ENCODE results near the gene CCDC63. TPM values are rescaled to one million over a fixed set of nuclear protein-coding genes. Genes with fewer than 3 reads are reported as not detected.

CCDC63 gene
- total and polyA plus RNA-seq, 4 donors, result not detected

DNA sequence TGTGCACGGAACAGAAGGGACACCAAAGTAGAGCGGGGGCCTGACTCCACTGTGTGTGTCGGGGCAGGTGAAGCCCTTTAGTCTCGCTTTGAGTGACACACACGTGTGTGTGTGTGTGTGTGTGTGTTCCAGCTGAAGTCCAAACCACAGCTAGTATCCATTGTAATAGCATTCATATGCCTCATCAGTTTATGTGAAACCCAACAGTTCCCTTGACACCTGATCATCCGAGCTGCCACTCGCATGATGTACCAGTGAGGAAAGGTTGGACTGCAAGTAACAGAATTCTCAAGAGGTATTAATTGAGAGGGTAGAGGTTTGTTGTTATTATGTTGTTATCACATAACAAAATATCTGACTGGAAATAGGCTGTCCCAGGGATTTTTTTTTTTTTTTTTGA, 16.4 kb downstream of the CCDC63 start:
- no peaks in the 10 kb centered on the region for H3K36me3 ChIP-seq (ENCODE audit: control insufficient read depth in 4 of 4, insufficient read depth in 4 of 4, low read length in 4 of 4)
- H3K4me3 ChIP-seq, result no peak overlapping the region
- ATAC-seq (ENCODE audit: insufficient read depth, low FRiP score) (no peak), DNase-seq (no peak)
- H3K27ac ChIP-seq (ENCODE audit: low read depth in 1 of 2, low read length in 1 of 2), result no peak overlapping the region
- H3K27me3 ChIP-seq (ENCODE audit: control insufficient read depth in 3 of 3, insufficient read depth in 3 of 3, low read length in 2 of 3), result no peaks in the 10 kb centered on the region
- WGBS, 2 donors, result 87 to 92% methylated on average over 7 of the region's 7 CpGs
- no peaks in the 10 kb centered on the region for H3K4me1 ChIP-seq (ENCODE audit: control insufficient read depth in 5 of 5, insufficient read depth in 5 of 5, low read length in 5 of 5)
- H3K9me3 ChIP-seq (ENCODE audit: control insufficient read depth in 4 of 4, insufficient read depth in 3 of 4, low read length in 3 of 4), result peaks cover 0 to 2% (median 0%) of the 10 kb centered on the region in 4 donors
- TF ChIP-seq, protein P1, sequence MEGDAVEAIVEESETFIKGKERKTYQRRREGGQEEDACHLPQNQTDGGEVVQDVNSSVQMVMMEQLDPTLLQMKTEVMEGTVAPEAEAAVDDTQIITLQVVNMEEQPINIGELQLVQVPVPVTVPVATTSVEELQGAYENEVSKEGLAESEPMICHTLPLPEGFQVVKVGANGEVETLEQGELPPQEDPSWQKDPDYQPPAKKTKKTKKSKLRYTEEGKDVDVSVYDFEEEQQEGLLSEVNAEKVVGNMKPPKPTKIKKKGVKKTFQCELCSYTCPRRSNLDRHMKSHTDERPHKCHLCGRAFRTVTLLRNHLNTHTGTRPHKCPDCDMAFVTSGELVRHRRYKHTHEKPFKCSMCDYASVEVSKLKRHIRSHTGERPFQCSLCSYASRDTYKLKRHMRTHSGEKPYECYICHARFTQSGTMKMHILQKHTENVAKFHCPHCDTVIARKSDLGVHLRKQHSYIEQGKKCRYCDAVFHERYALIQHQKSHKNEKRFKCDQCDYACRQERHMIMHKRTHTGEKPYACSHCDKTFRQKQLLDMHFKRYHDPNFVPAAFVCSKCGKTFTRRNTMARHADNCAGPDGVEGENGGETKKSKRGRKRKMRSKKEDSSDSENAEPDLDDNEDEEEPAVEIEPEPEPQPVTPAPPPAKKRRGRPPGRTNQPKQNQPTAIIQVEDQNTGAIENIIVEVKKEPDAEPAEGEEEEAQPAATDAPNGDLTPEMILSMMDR (IDR thresholded peaks at IDR 0.05; ENCODE audit: control extremely low read depth, extremely low read depth), result no peak
- H3K9ac ChIP-seq (ENCODE audit: insufficient read depth in 1 of 2, low read length in 2 of 2), result no peak overlapping the region

DNA sequence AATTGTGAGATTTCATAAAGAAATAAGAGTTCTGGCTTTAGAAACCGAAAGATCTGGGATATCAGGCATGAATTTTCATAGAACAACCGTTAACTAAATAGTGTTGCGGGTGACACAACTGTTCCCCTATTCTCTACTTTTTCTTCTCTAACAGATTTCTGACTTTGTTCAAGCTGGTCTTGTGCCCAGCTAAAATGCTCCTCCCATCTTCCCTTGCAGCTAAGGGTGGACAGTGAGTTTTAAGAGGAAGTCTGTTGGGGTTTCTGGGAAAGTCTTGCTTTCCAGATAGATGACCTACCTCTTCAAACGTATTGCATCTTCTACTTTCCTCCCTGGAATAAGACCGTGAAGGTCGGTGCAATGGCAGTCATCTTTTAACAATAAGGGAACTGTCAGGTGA, 18.7 kb downstream of the CCDC63 start:
- no peak overlapping the region for H3K4me3 ChIP-seq
- 83 to 87% methylated on average over 6 of the region's 6 CpGs for WGBS, 2 donors
- no peak for ATAC-seq (ENCODE audit: insufficient read depth, low FRiP score)
- TF ChIP-seq, protein P1 (IDR thresholded peaks at IDR 0.05; ENCODE audit: control extremely low read depth, extremely low read depth), result no peak
- H3K27me3 ChIP-seq (ENCODE audit: control insufficient read depth in 3 of 3, insufficient read depth in 3 of 3, low read length in 2 of 3), result no peaks in the 10 kb centered on the region
- H3K9me3 ChIP-seq (ENCODE audit: control insufficient read depth in 4 of 4, insufficient read depth in 3 of 4, low read length in 3 of 4), result no peaks in the 10 kb centered on the region
- no peak for DNase-seq
- H3K4me1 ChIP-seq (ENCODE audit: control insufficient read depth in 5 of 5, insufficient read depth in 5 of 5, low read length in 5 of 5), result no peaks in the 10 kb centered on the region
- H3K36me3 ChIP-seq (ENCODE audit: control insufficient read depth in 4 of 4, insufficient read depth in 4 of 4, low read length in 4 of 4), result no peaks in the 10 kb centered on the region
- H3K27ac ChIP-seq (ENCODE audit: low read depth in 1 of 2, low read length in 1 of 2), result no peak overlapping the region
- no peak overlapping the region for H3K9ac ChIP-seq (ENCODE audit: insufficient read depth in 1 of 2, low read length in 2 of 2)

DNA sequence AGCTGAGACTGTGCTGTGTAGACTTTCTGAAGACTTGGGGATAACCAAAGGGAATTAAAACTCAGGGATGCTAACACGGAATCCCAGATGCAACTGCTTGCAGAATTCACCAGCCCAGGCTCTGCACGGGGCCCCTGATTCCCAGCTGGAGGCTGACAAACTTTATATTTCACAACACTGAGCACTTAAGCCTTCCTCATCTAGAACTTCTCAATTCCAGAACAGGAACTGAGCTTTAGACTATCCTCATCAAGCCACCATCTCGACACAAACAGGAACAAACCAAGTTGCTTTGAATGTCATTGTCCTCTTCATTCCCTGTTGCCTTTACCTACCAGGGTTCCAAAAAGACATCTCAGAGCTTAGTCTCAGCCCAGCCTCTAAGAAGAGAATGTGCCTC, 22.2 kb downstream of the CCDC63 start:
- Histone ChIP-seq H3K27me3 (ENCODE audit: control insufficient read depth in 3 of 3, insufficient read depth in 3 of 3, low read length in 2 of 3) (no peaks in the 10 kb centered on the region), H3K4me3 (no peak overlapping the region), H3K27ac (ENCODE audit: low read depth in 1 of 2, low read length in 1 of 2) (no peak overlapping the region), H3K4me1 (ENCODE audit: control insufficient read depth in 5 of 5, insufficient read depth in 5 of 5, low read length in 5 of 5) (no peaks in the 10 kb centered on the region), H3K9ac (ENCODE audit: insufficient read depth in 1 of 2, low read length in 2 of 2) (no peak overlapping the region), H3K9me3 (ENCODE audit: control insufficient read depth in 4 of 4, insufficient read depth in 3 of 4, low read length in 3 of 4) (no peaks in the 10 kb centered on the region), H3K36me3 (ENCODE audit: control insufficient read depth in 4 of 4, insufficient read depth in 4 of 4, low read length in 4 of 4) (no peaks in the 10 kb centered on the region)
- ATAC-seq (ENCODE audit: insufficient read depth, low FRiP score), result no peak
- no peak for DNase-seq
- TF ChIP-seq, protein P1 (IDR thresholded peaks at IDR 0.05; ENCODE audit: control extremely low read depth, extremely low read depth), result no peak
- WGBS, 2 donors, result 24 to 60% methylated on average over 3 of the region's 3 CpGs

DNA sequence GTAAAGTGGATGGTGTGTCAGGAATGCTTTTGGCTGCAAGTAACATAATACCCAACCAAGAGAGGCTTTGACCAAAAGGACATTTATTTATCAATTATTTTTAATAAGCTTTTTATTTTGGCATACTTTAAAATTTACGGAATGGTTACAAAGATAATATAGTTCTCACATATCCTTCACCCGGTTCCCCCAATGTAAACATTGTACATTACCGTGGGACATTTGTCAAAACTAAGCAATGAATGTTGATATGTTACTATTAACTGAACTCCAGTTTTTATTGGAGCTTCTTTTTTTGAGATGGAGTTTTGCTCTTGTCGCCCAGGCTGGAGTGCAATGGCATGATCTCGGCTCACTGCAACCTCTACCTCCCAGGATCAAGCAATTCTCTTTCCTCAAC, 23.0 kb downstream of the CCDC63 start:
- WGBS, 2 donors, result 90% methylated on average over 5 of the region's 5 CpGs
- Histone ChIP-seq H3K4me1 (ENCODE audit: control insufficient read depth in 5 of 5, insufficient read depth in 5 of 5, low read length in 5 of 5) (no peaks in the 10 kb centered on the region), H3K36me3 (ENCODE audit: control insufficient read depth in 4 of 4, insufficient read depth in 4 of 4, low read length in 4 of 4) (no peaks in the 10 kb centered on the region), H3K27ac (ENCODE audit: low read depth in 1 of 2, low read length in 1 of 2) (no peak overlapping the region), H3K4me3 (no peak overlapping the region), H3K27me3 (ENCODE audit: control insufficient read depth in 3 of 3, insufficient read depth in 3 of 3, low read length in 2 of 3) (no peaks in the 10 kb centered on the region), H3K9me3 (ENCODE audit: control insufficient read depth in 4 of 4, insufficient read depth in 3 of 4, low read length in 3 of 4) (no peaks in the 10 kb centered on the region), H3K9ac (ENCODE audit: insufficient read depth in 1 of 2, low read length in 2 of 2) (no peak overlapping the region)
- ATAC-seq (ENCODE audit: insufficient read depth, low FRiP score), result no peak
- no peak for DNase-seq
- TF ChIP-seq, protein P1 (IDR thresholded peaks at IDR 0.05; ENCODE audit: control extremely low read depth, extremely low read depth), result no peak

All from lung (tissue), 12 donors.